GM12892 (cell line): ENCODE results near the gene ZFHX3.

Experiments used
- POLR2A ChIP-seq: IDR thresholded peaks from 2 replicates; pipeline ENCODE4 v1.6.1; 2011; ENCODE audit warnings: low read depth, low read length, control low read depth
- POLR2AphosphoS5 ChIP-seq: IDR thresholded peaks from 2 replicates; pipeline ENCODE4 v1.6.1; 2011; ENCODE audit warnings: low read depth, low read length, control low read depth

- TF ChIP-seq POLR2AphosphoS5 (no peak), POLR2A (no peak)
These were observed 20.0 kb upstream of the ZFHX3 start for GRCh38 chr16:73067671-73068540.
